Fibroblast of lung (primary cell): ENCODE results near the gene OSBP2.

Source experiments
- EZH2 ChIP-seq: IDR thresholded peaks from 2 replicates; pipeline ENCODE4 v1.5.1; 2012; ENCODE audit warnings: low read length, control low read depth, mild to moderate bottlenecking; ENCODE audit errors: missing control alignments
- TF ChIP-seq, protein P1 (sequence below), 2 donors: IDR thresholded peaks in 1 of 2; conservative IDR thresholded peaks in 1 of 2; 1 replicate in 1 of 2; 2 replicates in 1 of 2; pipeline ENCODE4 v1.5.1; 2011 to 2012; ENCODE audit warnings: low read length in 2 of 2, control low read depth in 1 of 2, inconsistent platforms in 1 of 2, low read depth in 1 of 2, mild to moderate bottlenecking in 1 of 2

- TF ChIP-seq, protein P1, sequence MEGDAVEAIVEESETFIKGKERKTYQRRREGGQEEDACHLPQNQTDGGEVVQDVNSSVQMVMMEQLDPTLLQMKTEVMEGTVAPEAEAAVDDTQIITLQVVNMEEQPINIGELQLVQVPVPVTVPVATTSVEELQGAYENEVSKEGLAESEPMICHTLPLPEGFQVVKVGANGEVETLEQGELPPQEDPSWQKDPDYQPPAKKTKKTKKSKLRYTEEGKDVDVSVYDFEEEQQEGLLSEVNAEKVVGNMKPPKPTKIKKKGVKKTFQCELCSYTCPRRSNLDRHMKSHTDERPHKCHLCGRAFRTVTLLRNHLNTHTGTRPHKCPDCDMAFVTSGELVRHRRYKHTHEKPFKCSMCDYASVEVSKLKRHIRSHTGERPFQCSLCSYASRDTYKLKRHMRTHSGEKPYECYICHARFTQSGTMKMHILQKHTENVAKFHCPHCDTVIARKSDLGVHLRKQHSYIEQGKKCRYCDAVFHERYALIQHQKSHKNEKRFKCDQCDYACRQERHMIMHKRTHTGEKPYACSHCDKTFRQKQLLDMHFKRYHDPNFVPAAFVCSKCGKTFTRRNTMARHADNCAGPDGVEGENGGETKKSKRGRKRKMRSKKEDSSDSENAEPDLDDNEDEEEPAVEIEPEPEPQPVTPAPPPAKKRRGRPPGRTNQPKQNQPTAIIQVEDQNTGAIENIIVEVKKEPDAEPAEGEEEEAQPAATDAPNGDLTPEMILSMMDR (conservative IDR thresholded peaks at IDR 0.05 in 1 of 2, IDR thresholded peaks at IDR 0.05 in 1 of 2; ENCODE audit: low read depth in 1 of 2, low read length in 2 of 2): no peak
- no peak for TF ChIP-seq EZH2
These were observed 13.5 kb upstream of the OSBP2 start for GRCh38 chr22:30680991-30681770.
